Measurements from ENCODE around the gene GRWD1. TPM values are rescaled to one million over a fixed set of nuclear protein-coding genes. Genes with fewer than 3 reads are reported as not detected.

GRWD1 gene
- total RNA-seq, 2 experiments from 2014 or later = 46.4 to 50.4 TPM

DNA sequence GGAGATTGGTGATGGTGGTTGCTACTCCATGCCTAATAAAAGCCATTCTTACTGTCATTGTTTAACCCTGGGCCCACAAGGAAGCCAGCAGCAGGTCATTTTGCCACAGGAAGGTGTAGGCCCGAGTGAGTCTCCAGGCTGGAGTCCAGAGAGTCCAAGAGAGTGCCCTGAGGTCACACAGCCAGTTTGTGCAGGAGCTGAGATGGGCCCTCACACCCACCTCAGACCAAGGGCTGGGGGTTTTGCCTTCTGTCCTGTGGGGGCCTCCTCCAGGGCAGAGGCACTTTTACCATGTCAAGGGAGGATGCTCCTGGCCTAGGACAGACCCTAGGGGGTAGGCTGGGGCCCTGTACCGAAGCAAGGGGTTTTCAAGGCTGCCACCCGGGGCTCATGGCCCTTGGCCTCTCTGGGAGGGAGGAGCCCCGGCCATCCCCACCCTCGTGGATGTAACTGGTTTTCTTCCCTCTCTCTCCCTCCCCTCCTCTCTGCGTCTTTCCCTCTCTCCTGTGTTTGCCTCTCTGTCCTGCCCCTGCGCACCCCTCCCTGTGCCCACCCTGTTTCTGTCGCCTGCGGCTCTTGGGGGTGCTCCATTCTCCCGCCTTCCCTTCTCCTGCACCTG, 31.4 kb downstream of the GRWD1 start:
- Mint-ChIP-seq H3K36me3 (ENCODE audit: low read depth) (peaks cover 49% of the 10 kb centered on the region), H3K27ac (no peak overlapping the region), H3K27me3 (ENCODE audit: low read depth) (no peaks in the 10 kb centered on the region), H3K4me1 (ENCODE audit: low read depth) (peaks cover 34% of the 10 kb centered on the region), H3K4me3 (no peak overlapping the region), H3K9me3 (ENCODE audit: insufficient read depth) (no peaks in the 10 kb centered on the region)
- ChIA-PET POLR2A (interaction anchor here (0.5 kb wide), 1 partner anchor 86 kb away, joined by 3 read pairs; the partner anchor contains the start of gene KDELR1), CTCF (no interaction called here)
- DNase-seq (no peak), ATAC-seq (no peak)

DNA sequence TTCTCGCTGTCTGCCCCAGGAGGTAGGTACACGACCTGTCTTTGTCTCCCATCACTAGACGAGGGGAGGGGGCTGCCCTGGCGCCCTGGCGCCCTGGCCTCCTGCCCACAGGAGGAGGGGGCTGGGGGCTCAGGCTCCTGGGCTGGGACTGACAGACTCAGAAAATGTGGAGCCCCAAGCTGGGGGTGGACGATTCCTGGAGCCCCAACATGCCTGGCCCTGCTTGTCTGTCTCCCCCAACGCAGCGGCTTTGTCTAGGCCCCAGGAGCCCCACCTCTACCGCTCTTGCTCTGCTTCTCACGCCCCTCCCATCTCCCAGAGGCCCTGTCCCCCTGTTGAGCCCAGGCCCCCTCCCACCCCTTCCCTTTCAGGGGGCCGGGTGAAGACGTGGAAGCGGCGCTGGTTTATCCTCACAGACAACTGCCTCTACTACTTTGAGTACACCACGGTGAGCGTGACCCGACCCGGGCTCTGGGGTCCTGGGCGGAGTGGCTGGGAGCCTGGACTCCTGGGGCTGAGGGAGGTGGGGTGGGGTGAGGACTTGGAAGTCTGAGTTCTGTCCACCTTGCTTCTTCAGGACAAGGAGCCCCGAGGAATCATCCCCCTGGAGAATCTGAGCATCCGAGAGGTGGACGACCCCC, 32.0 kb downstream of the GRWD1 start:
- DNase-seq (no peak), ATAC-seq (no peak)
- H3K27me3 Mint-ChIP-seq (ENCODE audit: low read depth) = no peaks in the 10 kb centered on the region
- no peak overlapping the region for H3K27ac Mint-ChIP-seq
- peaks cover 34% of the 10 kb centered on the region for H3K4me1 Mint-ChIP-seq (ENCODE audit: low read depth)
- no peaks in the 10 kb centered on the region for H3K9me3 Mint-ChIP-seq (ENCODE audit: insufficient read depth)
- ChIA-PET CTCF (no interaction called here), POLR2A (no interaction called here)
- H3K36me3 Mint-ChIP-seq (ENCODE audit: low read depth) = peaks cover 45% of the 10 kb centered on the region
- H3K4me3 Mint-ChIP-seq = no peak overlapping the region

DNA sequence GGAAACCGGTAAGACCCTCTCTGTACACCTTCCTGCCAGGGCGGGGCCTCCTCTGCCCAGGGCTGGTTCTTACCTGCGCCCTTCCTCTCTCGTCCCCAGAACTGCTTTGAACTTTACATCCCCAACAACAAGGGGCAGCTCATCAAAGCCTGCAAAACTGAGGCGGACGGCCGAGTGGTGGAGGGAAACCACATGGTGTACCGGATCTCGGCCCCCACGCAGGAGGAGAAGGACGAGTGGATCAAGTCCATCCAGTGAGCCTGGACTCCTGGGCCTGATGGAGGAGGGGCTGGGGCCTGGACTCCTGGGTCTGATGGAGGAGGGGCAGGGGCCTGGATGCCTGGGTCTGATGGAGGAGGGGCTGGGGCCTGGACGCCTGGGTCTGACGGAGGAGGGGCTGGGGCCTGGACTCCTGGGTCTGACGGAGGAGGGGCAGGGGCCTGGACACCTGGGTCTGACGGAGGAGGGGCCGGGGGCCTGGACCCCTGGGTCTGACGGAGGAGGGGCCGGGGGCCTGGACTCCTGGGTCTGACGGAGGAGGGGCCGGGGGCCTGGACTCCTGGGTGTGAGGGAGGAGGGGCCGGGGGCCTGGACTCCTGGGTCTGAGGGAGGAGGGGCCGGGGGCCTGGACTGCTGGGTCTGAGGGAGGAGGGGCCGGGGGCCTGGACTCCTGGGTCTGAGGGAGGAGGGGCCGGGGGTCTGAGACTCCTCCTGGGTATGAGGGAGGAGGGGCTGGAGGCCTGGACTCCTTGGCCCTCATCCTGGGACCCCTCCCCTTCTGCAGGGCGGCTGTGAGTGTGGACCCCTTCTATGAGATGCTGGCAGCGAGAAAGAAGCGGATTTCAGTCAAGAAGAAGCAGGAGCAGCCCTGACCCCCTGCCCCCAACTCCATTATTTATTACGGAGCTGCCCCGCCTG, 32.8 kb downstream of the GRWD1 start:
- H3K4me1 Mint-ChIP-seq (ENCODE audit: low read depth) = peaks cover 33% of the 10 kb centered on the region
- no peak overlapping the region for H3K4me3 Mint-ChIP-seq
- H3K9me3 Mint-ChIP-seq (ENCODE audit: insufficient read depth) = no peaks in the 10 kb centered on the region
- ATAC-seq (no peak), DNase-seq (no peak)
- H3K36me3 Mint-ChIP-seq (ENCODE audit: low read depth) = peaks cover 38% of the 10 kb centered on the region
- H3K27ac Mint-ChIP-seq = no peak overlapping the region
- ChIA-PET CTCF (no interaction called here), POLR2A (interaction anchor here (1.1 kb wide), 1 partner anchor 9 kb away, joined by 3 read pairs; no protein-coding TSS in a partner anchor)
- H3K27me3 Mint-ChIP-seq (ENCODE audit: low read depth) = no peaks in the 10 kb centered on the region

DNA sequence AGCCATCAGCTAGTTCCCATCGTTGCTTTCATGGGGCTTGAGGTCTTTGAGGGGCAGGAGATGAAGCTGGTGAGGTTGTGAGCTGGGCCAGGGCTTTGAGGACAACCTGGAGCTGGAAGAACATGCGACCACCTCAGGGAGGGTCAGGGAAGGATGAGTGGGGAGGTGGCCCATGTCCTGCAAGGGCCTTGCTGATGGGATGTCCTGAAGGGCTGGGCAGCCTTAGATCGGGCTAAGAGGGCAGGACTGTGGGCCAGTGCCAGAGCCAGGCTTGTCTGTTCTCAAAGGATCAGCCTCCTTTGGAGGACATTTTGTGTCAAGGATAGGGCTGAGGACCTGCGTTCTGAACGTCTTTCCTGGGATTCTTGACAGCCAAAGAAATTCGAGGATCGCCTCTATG, 33.9 kb downstream of the GRWD1 start:
- DNase-seq = no peak
- no peak overlapping the region for H3K4me3 Mint-ChIP-seq

DNA sequence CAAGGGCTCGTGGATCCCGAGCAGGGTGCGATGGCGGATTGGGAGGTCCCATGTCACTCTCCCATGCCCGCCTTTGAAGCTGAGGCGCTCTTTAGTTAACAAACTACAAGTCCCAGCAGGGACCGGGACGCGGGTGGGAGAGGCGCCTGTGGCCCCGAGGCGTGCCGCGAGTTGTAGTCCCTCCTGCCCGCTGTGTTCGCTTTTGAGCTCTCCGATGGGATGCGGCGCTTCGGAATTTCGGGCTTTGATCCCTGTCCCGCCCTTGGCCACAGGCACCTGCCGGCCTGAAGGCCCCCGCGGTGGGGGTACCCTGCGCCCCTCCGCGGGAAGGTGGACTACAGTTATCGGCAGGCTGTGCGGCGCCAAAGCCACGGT, 34.4 kb downstream of the GRWD1 start:
- DNase-seq (peak; percentile 54), ATAC-seq (no peak)
- ChIA-PET CTCF (interaction anchor here (0.6 to 1.3 kb wide), 4 partner anchors 8 to 112 kb away, joined by 3 to 4 read pairs (median 3); no protein-coding TSS in a partner anchor), POLR2A (interaction anchor here (2.2 kb wide), 1 partner anchor 116 kb away, joined by 8 read pairs; the partner anchor contains the start of genes SYNGR4 and TMEM143)
- H3K9me3 Mint-ChIP-seq (ENCODE audit: insufficient read depth) = no peaks in the 10 kb centered on the region
- no peaks in the 10 kb centered on the region for H3K27me3 Mint-ChIP-seq (ENCODE audit: low read depth)
- H3K36me3 Mint-ChIP-seq (ENCODE audit: low read depth) = peaks cover 27% of the 10 kb centered on the region
- peak overlapping the region; percentile 60 for H3K4me3 Mint-ChIP-seq
- peak overlapping the region; percentile 92 for H3K27ac Mint-ChIP-seq
- peaks cover 31% of the 10 kb centered on the region for H3K4me1 Mint-ChIP-seq (ENCODE audit: low read depth)

More for the DNA sequence above, 33.9 kb downstream of the GRWD1 start:
- H3K4me1 Mint-ChIP-seq (ENCODE audit: low read depth) = peaks cover 31% of the 10 kb centered on the region
- peak overlapping the region; percentile 31 for H3K27ac Mint-ChIP-seq
- H3K9me3 Mint-ChIP-seq (ENCODE audit: insufficient read depth) = no peaks in the 10 kb centered on the region
- H3K27me3 Mint-ChIP-seq (ENCODE audit: low read depth) = no peaks in the 10 kb centered on the region
- H3K36me3 Mint-ChIP-seq (ENCODE audit: low read depth) = peaks cover 30% of the 10 kb centered on the region
- no peak for ATAC-seq
- CTCF ChIA-PET = interaction anchor here (0.6 to 1.3 kb wide), 3 partner anchors 14 to 112 kb away, joined by 3 to 4 read pairs (median 3); no protein-coding TSS in a partner anchor
- POLR2A ChIA-PET = interaction anchor here (1.1 kb wide), 1 partner anchor 8 kb away, joined by 3 read pairs; no protein-coding TSS in a partner anchor

DNA sequence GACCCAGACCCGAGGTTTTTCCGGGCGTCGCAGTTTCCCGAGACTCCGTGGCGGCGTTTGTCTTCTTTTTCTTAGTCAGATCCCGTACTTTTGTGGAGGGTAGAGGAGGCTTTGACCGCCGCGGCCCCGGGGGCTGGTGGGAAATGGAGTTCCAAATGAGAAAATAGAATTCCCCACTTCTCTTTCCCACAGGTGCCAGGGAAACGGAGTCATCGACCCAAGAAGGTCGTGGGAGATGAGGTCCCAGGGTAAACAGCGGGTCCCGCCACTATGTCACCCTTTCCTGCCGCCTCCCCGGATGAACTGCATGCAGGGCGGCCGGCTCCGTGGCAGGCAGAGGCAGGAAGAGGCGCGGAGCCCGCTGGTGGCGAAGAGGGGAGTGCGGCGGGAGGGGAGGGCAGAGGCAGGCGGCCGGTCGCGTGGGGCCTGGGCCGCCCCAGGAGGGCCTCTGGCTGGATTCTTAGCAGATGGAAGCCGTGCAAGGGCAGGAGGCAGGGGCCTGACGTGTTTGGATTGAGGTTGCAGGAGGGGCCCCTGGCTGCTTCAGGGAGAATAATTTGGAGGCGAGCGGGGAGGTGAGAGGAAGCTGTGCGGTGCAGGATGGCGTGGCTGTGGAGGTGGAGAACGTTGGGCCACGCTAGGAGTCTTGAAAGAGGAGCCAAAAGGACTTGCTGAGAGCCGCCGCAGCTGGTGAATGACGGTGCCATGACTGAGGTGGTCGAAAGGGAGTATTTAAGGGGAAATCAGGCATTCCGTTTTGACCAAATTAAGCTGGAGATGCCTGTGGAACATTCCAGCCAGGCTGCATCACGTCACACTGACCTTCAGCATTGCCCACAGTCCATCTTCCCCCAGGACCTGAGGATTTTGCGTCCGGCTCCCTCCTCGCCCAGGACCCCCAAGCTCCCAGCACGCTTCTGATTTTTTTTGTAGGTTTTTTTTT, 35.0 kb downstream of the GRWD1 start:
- Mint-ChIP-seq H3K9me3 (ENCODE audit: insufficient read depth) (no peaks in the 10 kb centered on the region), H3K27me3 (ENCODE audit: low read depth) (no peaks in the 10 kb centered on the region), H3K4me3 (peak overlapping the region; percentile 60), H3K27ac (peak overlapping the region; percentile 92), H3K4me1 (ENCODE audit: low read depth) (peaks cover 31% of the 10 kb centered on the region), H3K36me3 (ENCODE audit: low read depth) (peaks cover 20% of the 10 kb centered on the region)
- ChIA-PET CTCF (interaction anchor here (0.7 to 1.8 kb wide), 3 partner anchors 8 to 108 kb away, joined by 3 to 19 read pairs (median 4); no protein-coding TSS in a partner anchor), POLR2A (interaction anchor here (0.7 to 2.2 kb wide), 3 partner anchors 9 to 117 kb away, joined by 3 to 8 read pairs (median 5); partner anchors contain the start of genes SYNGR4 and TMEM143)
- DNase-seq (peak; percentile 76), ATAC-seq (peak; percentile 88)

DNA sequence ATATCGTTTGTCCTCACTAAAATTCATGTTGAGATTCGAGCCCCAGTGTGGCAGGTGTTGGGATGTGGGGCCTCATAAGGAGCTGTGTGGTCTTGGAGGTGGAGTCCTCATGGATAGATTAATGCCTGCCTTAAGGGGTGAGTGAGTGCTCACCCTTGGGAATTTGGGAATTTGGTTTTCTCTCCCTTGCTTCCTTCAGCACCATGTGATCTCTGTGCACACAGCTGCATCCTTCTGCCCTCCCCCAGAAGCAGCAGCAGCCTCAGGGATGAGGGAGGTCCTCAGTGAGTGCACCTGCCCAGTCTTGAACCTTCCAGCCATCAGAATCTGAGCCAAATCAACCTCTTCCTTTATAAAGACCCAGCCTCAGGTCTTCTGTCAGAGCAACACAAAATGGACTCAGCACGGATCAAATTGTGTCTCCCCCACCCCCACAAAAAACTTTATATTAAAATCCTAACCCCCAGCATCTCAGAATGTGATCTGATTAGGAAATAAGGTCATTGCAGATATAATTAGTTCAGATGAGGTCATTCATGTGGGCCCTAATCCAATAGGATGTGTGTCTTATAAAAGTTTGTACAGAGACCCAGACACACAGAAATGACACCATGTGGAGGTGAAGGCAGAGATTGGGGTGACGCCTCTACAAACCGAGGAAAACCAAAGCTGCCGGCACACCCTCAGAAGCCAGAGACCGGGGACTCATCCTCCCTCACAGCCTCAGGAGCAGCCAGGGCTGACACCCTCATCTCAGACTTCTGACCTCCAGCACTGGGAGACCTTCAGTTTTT, 36.3 kb downstream of the GRWD1 start:
- DNase-seq (no peak), ATAC-seq (no peak)
- Mint-ChIP-seq H3K9me3 (ENCODE audit: insufficient read depth) (no peaks in the 10 kb centered on the region), H3K27me3 (ENCODE audit: low read depth) (no peaks in the 10 kb centered on the region), H3K27ac (peak overlapping the region; percentile 50), H3K4me3 (no peak overlapping the region), H3K36me3 (ENCODE audit: low read depth) (peaks cover 16% of the 10 kb centered on the region), H3K4me1 (ENCODE audit: low read depth) (peaks cover 31% of the 10 kb centered on the region)
- ChIA-PET CTCF (interaction anchor here (1.8 kb wide), 1 partner anchor 8 kb away, joined by 19 read pairs; no protein-coding TSS in a partner anchor), POLR2A (interaction anchor here (0.8 to 2.2 kb wide), 2 partner anchors 36 to 118 kb away, joined by 3 to 8 read pairs; partner anchors contain the start of genes SYNGR4 and TMEM143)

DNA sequence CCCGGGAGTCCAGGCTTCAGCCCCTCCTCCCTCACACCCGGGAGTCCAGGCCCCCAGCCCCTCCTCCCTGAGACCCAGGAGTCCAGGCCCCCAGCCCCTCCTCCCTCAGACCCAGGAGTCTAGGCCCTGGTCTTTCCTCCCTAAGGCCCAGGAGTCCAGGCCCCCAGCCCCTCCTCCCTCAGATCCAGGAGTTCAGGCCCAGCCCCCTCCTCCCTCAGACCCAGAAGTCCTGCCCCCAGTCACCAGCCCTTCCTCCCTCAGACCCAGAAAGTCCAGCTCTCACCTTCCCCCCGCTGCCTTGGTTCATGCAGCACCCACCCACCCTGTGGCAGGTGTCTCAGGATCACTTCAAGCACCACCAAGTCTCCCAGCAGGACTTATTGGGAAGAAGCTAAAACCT, 37.5 kb downstream of the GRWD1 start:
- ATAC-seq (no peak), DNase-seq (no peak)
- Mint-ChIP-seq H3K27me3 (ENCODE audit: low read depth) (no peaks in the 10 kb centered on the region), H3K27ac (no peak overlapping the region), H3K4me1 (ENCODE audit: low read depth) (peaks cover 31% of the 10 kb centered on the region), H3K9me3 (ENCODE audit: insufficient read depth) (no peaks in the 10 kb centered on the region), H3K36me3 (ENCODE audit: low read depth) (peaks cover 16% of the 10 kb centered on the region), H3K4me3 (no peak overlapping the region)
- POLR2A ChIA-PET = no interaction called here
- CTCF ChIA-PET = no interaction called here

DNA sequence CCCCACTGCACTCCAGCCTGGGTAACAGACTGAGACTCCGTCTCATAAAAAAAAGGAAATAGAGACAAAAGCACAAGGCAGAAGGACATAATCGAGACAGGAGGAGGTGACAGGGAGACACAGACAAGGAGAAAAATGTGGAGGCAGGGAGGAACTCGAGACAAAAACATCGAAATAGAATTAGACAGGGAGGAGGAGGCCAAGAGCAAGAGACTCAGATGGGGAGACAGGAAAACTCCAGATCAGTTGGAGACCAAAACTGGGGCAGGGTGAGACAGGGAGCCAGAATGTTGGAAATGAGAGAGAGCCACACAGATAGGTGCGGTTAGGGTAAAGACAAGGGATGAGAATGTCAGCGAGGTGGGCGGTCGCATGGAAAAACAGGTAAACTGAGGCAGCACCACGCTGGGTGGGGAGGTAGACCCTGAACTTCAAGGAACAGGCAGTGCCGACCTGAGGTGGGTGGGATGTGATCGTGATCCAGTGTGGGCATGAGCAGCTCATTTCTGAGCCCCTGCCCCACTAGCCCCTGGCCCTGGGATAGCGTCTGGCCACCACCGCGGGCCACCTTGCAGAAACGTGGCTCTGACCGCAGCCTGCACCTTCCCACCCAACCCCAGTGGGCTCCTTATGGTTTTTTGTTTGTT, 38.6 kb downstream of the GRWD1 start:
- POLR2A ChIA-PET = no interaction called here
- H3K27me3 Mint-ChIP-seq (ENCODE audit: low read depth) = no peaks in the 10 kb centered on the region
- H3K9me3 Mint-ChIP-seq (ENCODE audit: insufficient read depth) = no peaks in the 10 kb centered on the region
- no peak overlapping the region for H3K27ac Mint-ChIP-seq
- peaks cover 10% of the 10 kb centered on the region for H3K36me3 Mint-ChIP-seq (ENCODE audit: low read depth)
- DNase-seq (no peak), ATAC-seq (no peak)
- CTCF ChIA-PET = no interaction called here
- H3K4me3 Mint-ChIP-seq = no peak overlapping the region
- H3K4me1 Mint-ChIP-seq (ENCODE audit: low read depth) = peaks cover 29% of the 10 kb centered on the region

Measured in activated CD8-positive, alpha-beta T cell treated with anti-CD3 and anti-CD28 coated beads, Interleukin-2, amount 10 ng/mL, durations not matched to agents 7 days and 5 days (primary cell).